ENCODE data around the gene SIRPA. TPM values are rescaled to one million over a fixed set of nuclear protein-coding genes. Genes with fewer than 3 reads are reported as not detected.

Gene SIRPA
- total and polyA plus RNA-seq, 2 of the 8 experiments (the other 6 are each of a cell fraction or from before 2014, with no cell fraction given), result 3.9 to 4.3 TPM

- no peak for TF ChIP-seq CTBP2 (IDR thresholded peaks at IDR 0.05; ENCODE audit: borderline replicate concordance, insufficient read depth, insufficient read length, low read length)
- no peak for TF ChIP-seq HDAC6 (IDR thresholded peaks at IDR 0.05; ENCODE audit: low read depth, low read length)
- no peak for TF ChIP-seq BRCA1 (IDR thresholded peaks at IDR 0.05; ENCODE audit: low read depth, low read length)
- TF ChIP-seq KDM1A (IDR thresholded peaks at IDR 0.05; ENCODE audit: borderline replicate concordance, low read length), result no peak
Observed at GRCh38 chr20:1987826-1988225, 92.6 kb downstream of the SIRPA start (continued).

Other genes starting within 250 kb of the SIRPA start
- gene SIRPG, start 237.6 kb upstream of the SIRPA start, total RNA-seq (2021; fragmentation: NEBNext Ultra II Directional; extraction: Animal tissue kit (Norgen Biotek cat#: 25700)), result not detected in 2 replicates
- 0.03 and 0.08 TPM in 2 replicates for gene SIRPG, start 237.6 kb upstream of the SIRPA start, polyA plus RNA-seq (2011; rRNA removed)
- gene PDYN, start 98.7 kb downstream of the SIRPA start, total RNA-seq (2021; fragmentation: NEBNext Ultra II Directional; extraction: Animal tissue kit (Norgen Biotek cat#: 25700)), result 0.54 and 0.63 TPM in 2 replicates
- gene PDYN, start 98.7 kb downstream of the SIRPA start, polyA plus RNA-seq (2011; rRNA removed), result 0.46 and 0.60 TPM in 2 replicates
- 45.0 and 47.3 TPM in 2 replicates for gene STK35, start 206.4 kb downstream of the SIRPA start, total RNA-seq (2021; fragmentation: NEBNext Ultra II Directional; extraction: Animal tissue kit (Norgen Biotek cat#: 25700))
- gene STK35, start 206.4 kb downstream of the SIRPA start, polyA plus RNA-seq (2011; rRNA removed), result 24.9 and 26.8 TPM in 2 replicates